ENCODE data around the gene OTUD4. TPM values are rescaled to one million over a fixed set of nuclear protein-coding genes. Genes with fewer than 3 reads are reported as not detected.

The OTUD4 gene
- total RNA-seq, 4 donors from 2014 or later, result 19.1 to 68.5 (median 47.0) TPM

- peak; percentile 92 to 98 (median 95) for DNase-seq
- Histone ChIP-seq H3K36me3 (peaks cover 0 to 29% (median 2%) of the 10 kb centered on the region in 3 donors), H3K27me3 (no peaks in the 10 kb centered on the region), H3K4me3 (peak within 1 kb of the TSS; percentile 58 to 92 (median 68)), H3K27ac (peak within 1 kb of the TSS; percentile 80 to 91 (median 86)), H3K4me1 (peaks cover 0 to 26% (median 7%) of the 10 kb centered on the region in 4 donors), H3K9me3 (peaks cover 0 to 7% (median 0%) of the 10 kb centered on the region in 4 donors)
- peak in 1 of 6 experiments; percentile 9 for TF ChIP-seq CTCF (IDR thresholded peaks at IDR 0.05)
- peak; percentile 28 to 37 for TF ChIP-seq POLR2A (IDR thresholded peaks at IDR 0.05)
Measured at GRCh38 chr4:145097821-145098674, 82.3 kb downstream of the OTUD4 start, which contains the start of the genes ABCE1 and ANAPC10. Gene ABCE1 (plus strand): TSS chr4:145098311. CDS start chr4:145104413, 6,102 bp downstream. Gene ANAPC10 (minus strand): TSS chr4:145098196. CDS start chr4:145096099, 2,097 bp downstream.

GRCh38 chr4:145097331-145097820 is 83.0 kb downstream of the OTUD4 start:
- Histone ChIP-seq H3K27ac (peak overlapping the region; percentile 80 to 91 (median 86)), H3K36me3 (peaks cover 0 to 36% (median 3%) of the 10 kb centered on the region in 3 donors), H3K27me3 (no peaks in the 10 kb centered on the region), H3K9me3 (peaks cover 0 to 7% (median 0%) of the 10 kb centered on the region in 4 donors), H3K4me3 (peak overlapping the region; percentile 58 to 92 (median 68)), H3K4me1 (peaks cover 0 to 26% (median 7%) of the 10 kb centered on the region in 4 donors)
- TF ChIP-seq POLR2A (IDR thresholded peaks at IDR 0.05) (no peak), CTCF (IDR thresholded peaks at IDR 0.05) (peak in 1 of 6 experiments; percentile 11)
- DNase-seq, result no peak

GRCh38 chr4:145093638-145094037 is 86.8 kb downstream of the OTUD4 start:
- no peak overlapping the region for H3K27ac ChIP-seq
- no peaks in the 10 kb centered on the region for H3K27me3 ChIP-seq
- no peak for DNase-seq
- TF ChIP-seq CTCF (IDR thresholded peaks at IDR 0.05), result no peak
- no peak for TF ChIP-seq POLR2A (IDR thresholded peaks at IDR 0.05)
- H3K4me3 ChIP-seq, result no peak overlapping the region
- peaks cover 0 to 14% (median 3%) of the 10 kb centered on the region in 4 donors for H3K4me1 ChIP-seq
- H3K36me3 ChIP-seq, result peaks cover 0 to 60% (median 3%) of the 10 kb centered on the region in 3 donors
- peaks cover 0 to 7% (median 0%) of the 10 kb centered on the region in 4 donors for H3K9me3 ChIP-seq

- H3K9me3 ChIP-seq, result peaks cover 0 to 7% (median 0%) of the 10 kb centered on the region in 4 donors
- no peak for TF ChIP-seq POLR2A (IDR thresholded peaks at IDR 0.05)
- TF ChIP-seq CTCF (IDR thresholded peaks at IDR 0.05), result no peak
- H3K27me3 ChIP-seq, result no peaks in the 10 kb centered on the region
- H3K4me1 ChIP-seq, result no peaks in the 10 kb centered on the region
- H3K36me3 ChIP-seq, result peaks cover 0 to 52% (median 3%) of the 10 kb centered on the region in 3 donors
- H3K27ac ChIP-seq, result no peak overlapping the region
- DNase-seq, result no peak
- H3K4me3 ChIP-seq, result no peak overlapping the region
Measured at GRCh38 chr4:145090380-145090779, 90.0 kb downstream of the OTUD4 start.

- peaks cover 0 to 24% (median 0%) of the 10 kb centered on the region in 3 donors for H3K36me3 ChIP-seq
- H3K4me1 ChIP-seq, result no peaks in the 10 kb centered on the region
- TF ChIP-seq CTCF (IDR thresholded peaks at IDR 0.05) (no peak), POLR2A (IDR thresholded peaks at IDR 0.05) (no peak)
- H3K27ac ChIP-seq, result no peak overlapping the region
- DNase-seq, result no peak
- no peaks in the 10 kb centered on the region for H3K9me3 ChIP-seq
- no peaks in the 10 kb centered on the region for H3K27me3 ChIP-seq
- H3K4me3 ChIP-seq, result no peak overlapping the region
Measured at GRCh38 chr4:145083891-145084605, 96.3 kb downstream of the OTUD4 start.

All from Peyer's patch (tissue), 4 donors.